Measurements from ENCODE around the gene CEMP1. TPM values are rescaled to one million over a fixed set of nuclear protein-coding genes. Genes with fewer than 3 reads are reported as not detected.

CEMP1 gene
- total RNA-seq, 1 donor from 2014 or later = not detected

GRCh38 chr16:2486645-2487516 lies 44.3 kb downstream of the CEMP1 start:
- Mint-ChIP-seq H3K9me3 (ENCODE audit: unreplicated experiment) (no peaks in the 10 kb centered on the region), H3K36me3 (ENCODE audit: low read depth, unreplicated experiment) (no peaks in the 10 kb centered on the region), H3K4me3 (ENCODE audit: unreplicated experiment) (no peak overlapping the region), H3K27me3 (ENCODE audit: unreplicated experiment) (peaks cover 11% of the 10 kb centered on the region), H3K4me1 (ENCODE audit: unreplicated experiment) (peaks cover 10% of the 10 kb centered on the region), H3K27ac (ENCODE audit: unreplicated experiment) (no peak overlapping the region)
- DNase-seq (ENCODE audit: low spot score) = no peak
- TF ChIP-seq CTCF (IDR thresholded peaks at IDR 0.05; ENCODE audit: unreplicated experiment) = no peak

GRCh38 chr16:2485811-2486507 lies 45.2 kb downstream of the CEMP1 start:
- DNase-seq (ENCODE audit: low spot score) = no peak
- H3K4me3 Mint-ChIP-seq (ENCODE audit: unreplicated experiment) = no peak overlapping the region
- TF ChIP-seq CTCF (IDR thresholded peaks at IDR 0.05; ENCODE audit: unreplicated experiment) = no peak
- H3K4me1 Mint-ChIP-seq (ENCODE audit: unreplicated experiment) = peaks cover 10% of the 10 kb centered on the region
- no peaks in the 10 kb centered on the region for H3K36me3 Mint-ChIP-seq (ENCODE audit: low read depth, unreplicated experiment)
- peaks cover 11% of the 10 kb centered on the region for H3K27me3 Mint-ChIP-seq (ENCODE audit: unreplicated experiment)
- H3K9me3 Mint-ChIP-seq (ENCODE audit: unreplicated experiment) = no peaks in the 10 kb centered on the region
- H3K27ac Mint-ChIP-seq (ENCODE audit: unreplicated experiment) = no peak overlapping the region

- peak overlapping the region; percentile 60 for H3K4me3 Mint-ChIP-seq (ENCODE audit: unreplicated experiment)
- H3K4me1 Mint-ChIP-seq (ENCODE audit: unreplicated experiment) = peaks cover 10% of the 10 kb centered on the region
- no peaks in the 10 kb centered on the region for H3K9me3 Mint-ChIP-seq (ENCODE audit: unreplicated experiment)
- no peak for TF ChIP-seq CTCF (IDR thresholded peaks at IDR 0.05; ENCODE audit: unreplicated experiment)
- H3K36me3 Mint-ChIP-seq (ENCODE audit: low read depth, unreplicated experiment) = no peaks in the 10 kb centered on the region
- DNase-seq (ENCODE audit: low spot score) = no peak
- no peak overlapping the region for H3K27ac Mint-ChIP-seq (ENCODE audit: unreplicated experiment)
- peaks cover 11% of the 10 kb centered on the region for H3K27me3 Mint-ChIP-seq (ENCODE audit: unreplicated experiment)
Measured at GRCh38 chr16:2484898-2485508, 46.2 kb downstream of the CEMP1 start.

- no peaks in the 10 kb centered on the region for H3K36me3 Mint-ChIP-seq (ENCODE audit: low read depth, unreplicated experiment)
- H3K9me3 Mint-ChIP-seq (ENCODE audit: unreplicated experiment) = no peaks in the 10 kb centered on the region
- no peak for TF ChIP-seq CTCF (IDR thresholded peaks at IDR 0.05; ENCODE audit: unreplicated experiment)
- no peak overlapping the region for H3K4me3 Mint-ChIP-seq (ENCODE audit: unreplicated experiment)
- peaks cover 15% of the 10 kb centered on the region for H3K27me3 Mint-ChIP-seq (ENCODE audit: unreplicated experiment)
- H3K27ac Mint-ChIP-seq (ENCODE audit: unreplicated experiment) = no peak overlapping the region
- peaks cover 10% of the 10 kb centered on the region for H3K4me1 Mint-ChIP-seq (ENCODE audit: unreplicated experiment)
- DNase-seq (ENCODE audit: low spot score) = no peak
Measured at GRCh38 chr16:2483939-2484897, 47.0 kb downstream of the CEMP1 start.

All from endothelial cell (in vitro differentiated cells).